Measurements from ENCODE around the gene MRPL14. TPM values are rescaled to one million over a fixed set of nuclear protein-coding genes. Genes with fewer than 3 reads are reported as not detected.

Gene MRPL14
- total RNA-seq, 1 donor from 2014 or later, result 40.4 TPM

- no peaks in the 10 kb centered on the region for H4K20me1 ChIP-seq (ENCODE audit: low read depth)
- no peaks in the 10 kb centered on the region for H3K9me3 ChIP-seq (ENCODE audit: low read depth)
- DNase-seq (ENCODE audit: low spot score), result no peak
- H3K4me1 Mint-ChIP-seq, result no peaks in the 10 kb centered on the region
- H3K79me2 ChIP-seq (ENCODE audit: low read depth), result no peaks in the 10 kb centered on the region
- H3K36me3 ChIP-seq, result no peaks in the 10 kb centered on the region
- H3K27me3 Mint-ChIP-seq (ENCODE audit: insufficient read depth, low read depth), result peaks cover 3% of the 10 kb centered on the region
- no peaks in the 10 kb centered on the region for H3F3A ChIP-seq (ENCODE audit: low read depth)
- no peak overlapping the region for H3K27ac Mint-ChIP-seq
- peaks cover 24% of the 10 kb centered on the region for H3K36me3 Mint-ChIP-seq
- no peak overlapping the region for H2AFZ ChIP-seq (replicated peaks)
- H3K4me2 ChIP-seq, result no peak overlapping the region
- TF ChIP-seq EZH2phosphoT487 (IDR thresholded peaks at IDR 0.05) (no peak), EZH2 (IDR thresholded peaks at IDR 0.05) (no peak), CTCF (IDR thresholded peaks at IDR 0.05) (no peak)
- no peak overlapping the region for H3K9ac ChIP-seq
- H3K9me3 Mint-ChIP-seq, result no peaks in the 10 kb centered on the region
- no peak overlapping the region for H3K4me3 Mint-ChIP-seq
- no peaks in the 10 kb centered on the region for H3K27me3 ChIP-seq
- no peak overlapping the region for H3K27ac ChIP-seq
- no peaks in the 10 kb centered on the region for H3K4me1 ChIP-seq
- H3K4me3 ChIP-seq, result no peak overlapping the region
Measured at GRCh38 chr6:44149369-44150012, 22.2 kb upstream of the MRPL14 start.

- H4K20me1 ChIP-seq (ENCODE audit: low read depth), result no peaks in the 10 kb centered on the region
- no peaks in the 10 kb centered on the region for H3K27me3 ChIP-seq
- no peak overlapping the region for H3K9ac ChIP-seq
- H3K9me3 ChIP-seq (ENCODE audit: low read depth), result no peaks in the 10 kb centered on the region
- no peak overlapping the region for H2AFZ ChIP-seq (replicated peaks)
- Mint-ChIP-seq H3K4me1 (no peaks in the 10 kb centered on the region), H3K9me3 (no peaks in the 10 kb centered on the region), H3K27ac (no peak overlapping the region), H3K27me3 (ENCODE audit: insufficient read depth, low read depth) (peaks cover 3% of the 10 kb centered on the region), H3K36me3 (peaks cover 26% of the 10 kb centered on the region), H3K4me3 (no peak overlapping the region)
- H3K36me3 ChIP-seq, result no peaks in the 10 kb centered on the region
- H3K4me3 ChIP-seq, result no peak overlapping the region
- DNase-seq (ENCODE audit: low spot score), result no peak
- no peaks in the 10 kb centered on the region for H3K79me2 ChIP-seq (ENCODE audit: low read depth)
- no peaks in the 10 kb centered on the region for H3K4me1 ChIP-seq
- no peak overlapping the region for H3K4me2 ChIP-seq
- TF ChIP-seq EZH2 (IDR thresholded peaks at IDR 0.05), result no peak
- TF ChIP-seq EZH2phosphoT487 (IDR thresholded peaks at IDR 0.05), result no peak
- TF ChIP-seq CTCF (IDR thresholded peaks at IDR 0.05), result no peak
- H3F3A ChIP-seq (ENCODE audit: low read depth), result no peaks in the 10 kb centered on the region
- H3K27ac ChIP-seq, result no peak overlapping the region
Measured at GRCh38 chr6:44148306-44148705, 21.1 kb upstream of the MRPL14 start.

- no peaks in the 10 kb centered on the region for H3K9me3 Mint-ChIP-seq
Measured at GRCh38 chr6:44147256-44147655, 20.0 kb upstream of the MRPL14 start.

More at GRCh38 chr6:44147256-44147655, 20.0 kb upstream of the MRPL14 start:
- Mint-ChIP-seq H3K27ac (no peak overlapping the region), H3K36me3 (peaks cover 26% of the 10 kb centered on the region), H3K4me1 (no peaks in the 10 kb centered on the region), H3K4me3 (no peak overlapping the region), H3K27me3 (ENCODE audit: insufficient read depth, low read depth) (peaks cover 2% of the 10 kb centered on the region)
- H3K9me3 ChIP-seq (ENCODE audit: low read depth), result no peaks in the 10 kb centered on the region
- no peaks in the 10 kb centered on the region for H3K27me3 ChIP-seq
- no peaks in the 10 kb centered on the region for H3K36me3 ChIP-seq
- H3K4me1 ChIP-seq, result no peaks in the 10 kb centered on the region
- no peak overlapping the region for H3K9ac ChIP-seq
- H3K27ac ChIP-seq, result no peak overlapping the region
- no peaks in the 10 kb centered on the region for H3F3A ChIP-seq (ENCODE audit: low read depth)
- no peak for DNase-seq (ENCODE audit: low spot score)
- no peak for TF ChIP-seq EZH2phosphoT487 (IDR thresholded peaks at IDR 0.05)
- TF ChIP-seq CTCF (IDR thresholded peaks at IDR 0.05), result no peak
- TF ChIP-seq EZH2 (IDR thresholded peaks at IDR 0.05), result no peak
- no peaks in the 10 kb centered on the region for H4K20me1 ChIP-seq (ENCODE audit: low read depth)
- no peak overlapping the region for H2AFZ ChIP-seq (replicated peaks)
- H3K4me3 ChIP-seq, result no peak overlapping the region
- no peak overlapping the region for H3K4me2 ChIP-seq
- H3K79me2 ChIP-seq (ENCODE audit: low read depth), result no peaks in the 10 kb centered on the region

Measured in neural progenitor cell (in vitro differentiated cells).